ENCODE results near the gene HRK.

- TF ChIP-seq CTCF (IDR thresholded peaks at IDR 0.05; ENCODE audit: low read depth, low read length, missing input control) (no peak), REST (IDR thresholded peaks at IDR 0.05) (no peak), SP1 (IDR thresholded peaks at IDR 0.05) (no peak)
Observed at GRCh38 chr12:116862167-116862566, 19.1 kb downstream of the HRK start.
